CD4-positive, alpha-beta T cell treated with Interleukin-15 for 4 hours (primary cell): ENCODE results near the gene MBNL2.
"Not testable (repeated sequence)": the region's sequence is repeated elsewhere in the genome, so short reads cannot be mapped to it uniquely, and the experiment has no call there.

Experiments used
- DNase-seq: peaks from one replicate; pipeline ENCODE4 v3.0.0-alpha.2; 2020; ENCODE audit warnings: low spot score

The MBNL2 gene

GRCh38 chr13:97348569-97349100 is 126.5 kb downstream of the MBNL2 start:
- no peak for DNase-seq

- not testable (repeated sequence) for DNase-seq
These were observed 129.9 kb downstream of the MBNL2 start for GRCh38 chr13:97352012-97352411.

GRCh38 chr13:97352815-97353214 is 130.7 kb downstream of the MBNL2 start:
- DNase-seq = no peak

- no peak for DNase-seq
These were observed 132.0 kb downstream of the MBNL2 start for GRCh38 chr13:97353927-97354675.

- no peak for DNase-seq
These were observed 132.7 kb downstream of the MBNL2 start for GRCh38 chr13:97354808-97355207.

GRCh38 chr13:97356592-97356991 is 134.5 kb downstream of the MBNL2 start:
- DNase-seq = no peak

GRCh38 chr13:97359181-97360057 is 137.3 kb downstream of the MBNL2 start:
- peak; percentile 68 for DNase-seq

GRCh38 chr13:97360610-97361009 is 138.5 kb downstream of the MBNL2 start:
- DNase-seq = no peak

GRCh38 chr13:97364031-97364430 is 141.9 kb downstream of the MBNL2 start:
- no peak for DNase-seq

- DNase-seq = no peak
These were observed 142.7 kb downstream of the MBNL2 start for GRCh38 chr13:97364827-97365226.

GRCh38 chr13:97366172-97366688 is 144.1 kb downstream of the MBNL2 start:
- no peak for DNase-seq

- DNase-seq = no peak
These were observed 145.1 kb downstream of the MBNL2 start for GRCh38 chr13:97367016-97367822.

- DNase-seq = peak; percentile 7
These were observed 147.2 kb downstream of the MBNL2 start for GRCh38 chr13:97369261-97369893.

- no peak for DNase-seq
These were observed 149.5 kb downstream of the MBNL2 start for GRCh38 chr13:97371486-97372109.

- no peak for DNase-seq
These were observed 150.8 kb downstream of the MBNL2 start for GRCh38 chr13:97372936-97373335.

GRCh38 chr13:97373787-97374186 is 151.7 kb downstream of the MBNL2 start:
- no peak for DNase-seq

- no peak for DNase-seq
These were observed 154.8 kb downstream of the MBNL2 start for GRCh38 chr13:97376981-97377380.

GRCh38 chr13:97379386-97379785 is 157.3 kb downstream of the MBNL2 start:
- DNase-seq = no peak

GRCh38 chr13:97380696-97381095 is 158.6 kb downstream of the MBNL2 start:
- DNase-seq = no peak

GRCh38 chr13:97381189-97381588 is 159.1 kb downstream of the MBNL2 start:
- no peak for DNase-seq

GRCh38 chr13:97382276-97382675 is 160.1 kb downstream of the MBNL2 start:
- DNase-seq = no peak
